Measurements from ENCODE around the gene PPP1R9A.

The PPP1R9A gene

GRCh38 chr7:94928168-94928707 lies 20.8 kb downstream of the PPP1R9A start:
- H3K4me3 ChIP-seq (ENCODE audit: low read depth, low read length) = no peak overlapping the region
- H3K36me3 ChIP-seq (ENCODE audit: control insufficient read depth in 2 of 2, insufficient read depth in 1 of 2, low read length in 2 of 2) = no peaks in the 10 kb centered on the region
- ChIA-PET POLR2A (no interaction called here), CTCF (no interaction called here)
- no peaks in the 10 kb centered on the region for H3K9me3 ChIP-seq (ENCODE audit: control insufficient read depth, insufficient read depth, low read depth, low read length)
- TF ChIP-seq ZNF558 (tag by site-specific recombination; IDR thresholded peaks at IDR 0.05) (peak; percentile 16; the same call in 1 of the 2 replicates), ZFP37 (tag by site-specific recombination; IDR thresholded peaks at IDR 0.05) (0 out of 2 replicates have a peak, but pooled peaks have one; percentile 16), ZBTB21 (tag by site-specific recombination; IDR thresholded peaks at IDR 0.05) (peak; percentile 72), BCL11B (tag by site-specific recombination; IDR thresholded peaks at IDR 0.05; ENCODE audit: low read depth) (no peak), ATF2 (tag by site-specific recombination; IDR thresholded peaks at IDR 0.05; ENCODE audit: low read depth) (peak; percentile 91), ZNF629 (tag by site-specific recombination; IDR thresholded peaks at IDR 0.05) (peak; percentile 64; the same call in 1 of the 2 replicates), PRDM2 (tag by site-specific recombination; IDR thresholded peaks at IDR 0.05; ENCODE audit: borderline replicate concordance) (no peak)
- H3K4me1 ChIP-seq (ENCODE audit: control insufficient read depth, insufficient read depth, low read length) = 0 out of 2 replicates have a peak, but pooled peaks cover 5% of the 10 kb centered on the region
- no peak overlapping the region for H3K27ac ChIP-seq (ENCODE audit: extremely low read depth, low read depth, low read length)

- CTCF ChIA-PET = no interaction called here
- Histone ChIP-seq H3K27ac (ENCODE audit: extremely low read depth, low read depth, low read length) (no peak overlapping the region), H3K36me3 (ENCODE audit: control insufficient read depth in 2 of 2, insufficient read depth in 1 of 2, low read length in 2 of 2) (no peaks in the 10 kb centered on the region), H3K4me3 (ENCODE audit: low read depth, low read length) (no peak overlapping the region), H3K4me1 (ENCODE audit: control insufficient read depth, insufficient read depth, low read length) (peaks cover 6% of the 10 kb centered on the region), H3K9me3 (ENCODE audit: control insufficient read depth, insufficient read depth, low read depth, low read length) (no peaks in the 10 kb centered on the region)
- POLR2A ChIA-PET = interaction anchor here (0.7 kb wide), 1 partner anchor 278 kb away, joined by 4 read pairs; no protein-coding TSS in a partner anchor
- TF ChIP-seq ATF2 (tag by site-specific recombination; IDR thresholded peaks at IDR 0.05; ENCODE audit: low read depth) (no peak), ZNF664 (tag by site-specific recombination; IDR thresholded peaks at IDR 0.05) (peak; percentile 57; the same call in 1 of the 2 replicates)
Measured at GRCh38 chr7:94933256-94933990, 26.0 kb downstream of the PPP1R9A start.

GRCh38 chr7:94939395-94939794 lies 32.0 kb downstream of the PPP1R9A start:
- no peaks in the 10 kb centered on the region for H3K9me3 ChIP-seq (ENCODE audit: control insufficient read depth, insufficient read depth, low read depth, low read length)
- H3K36me3 ChIP-seq (ENCODE audit: control insufficient read depth in 2 of 2, insufficient read depth in 1 of 2, low read length in 2 of 2) = no peaks in the 10 kb centered on the region
- ChIA-PET POLR2A (no interaction called here), CTCF (no interaction called here)
- H3K4me3 ChIP-seq (ENCODE audit: low read depth, low read length) = no peak overlapping the region
- H3K4me1 ChIP-seq (ENCODE audit: control insufficient read depth, insufficient read depth, low read length) = peaks cover 14% of the 10 kb centered on the region
- no peak overlapping the region for H3K27ac ChIP-seq (ENCODE audit: extremely low read depth, low read depth, low read length)
- TF ChIP-seq ZIC2 (tag by site-specific recombination; IDR thresholded peaks at IDR 0.05) (no peak), ZNF521 (tag by site-specific recombination; IDR thresholded peaks at IDR 0.05) (no peak), ZNF155 (tag by site-specific recombination; IDR thresholded peaks at IDR 0.05) (no peak), ZNF704 (tag by site-specific recombination; IDR thresholded peaks at IDR 0.05) (no peak), ZNF785 (tag by site-specific recombination; IDR thresholded peaks at IDR 0.05) (no peak), ZNF184 (tag by site-specific recombination; IDR thresholded peaks at IDR 0.05) (no peak)
